ENCODE measurements around the gene BCL7C. TPM values are rescaled to one million over a fixed set of nuclear protein-coding genes. Genes with fewer than 3 reads are reported as not detected.

BCL7C gene
- total and polyA plus RNA-seq, 2 of the 13 experiments (the other 11 are each of a cell fraction or from before 2014, with no cell fraction given), result 17.7 to 33.8 TPM

DNA sequence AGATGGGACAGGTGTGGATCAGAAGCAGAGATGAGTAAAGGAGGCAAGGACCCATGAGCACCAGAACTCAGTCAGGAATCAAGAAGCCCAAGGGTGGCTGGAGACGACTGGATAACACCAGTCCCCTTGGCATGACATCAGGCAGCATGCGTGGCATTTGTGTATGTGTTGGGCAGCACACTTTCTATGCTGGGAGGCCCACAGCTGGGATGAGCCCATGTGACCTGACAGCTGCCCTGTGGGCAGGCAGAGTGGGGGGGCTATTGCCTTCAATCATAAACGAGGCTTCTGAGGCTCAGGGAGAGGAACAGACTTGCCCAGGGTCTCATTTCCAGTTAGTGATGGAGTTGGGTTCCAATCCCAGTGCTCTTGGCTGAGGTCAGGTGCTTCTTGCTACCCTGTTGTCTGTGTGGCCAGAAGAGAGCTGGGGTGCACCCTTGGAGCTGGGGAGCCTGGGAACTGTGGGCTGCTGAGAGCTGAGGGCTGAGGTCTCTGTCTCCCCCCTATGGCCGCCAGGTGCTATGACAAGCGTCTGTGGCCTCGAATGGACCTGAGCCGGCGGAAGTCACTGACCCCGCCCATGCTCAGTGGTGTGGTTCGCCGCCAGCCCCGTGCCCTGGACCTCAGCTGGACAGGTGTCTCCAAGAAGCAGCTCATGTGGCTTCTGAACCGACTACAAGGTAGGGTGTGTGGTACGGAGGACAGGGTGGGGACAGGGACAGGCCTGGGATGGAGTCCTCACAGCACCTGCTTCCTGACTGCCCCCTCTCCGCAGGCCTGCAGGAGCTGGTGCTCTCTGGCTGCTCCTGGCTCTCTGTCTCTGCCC lies 47.9 kb upstream of the BCL7C start (continued):
- TF ChIP-seq PHF20 (CRISPR knock-in tag; IDR thresholded peaks at IDR 0.05), result no peak
- TF ChIP-seq, protein P1, sequence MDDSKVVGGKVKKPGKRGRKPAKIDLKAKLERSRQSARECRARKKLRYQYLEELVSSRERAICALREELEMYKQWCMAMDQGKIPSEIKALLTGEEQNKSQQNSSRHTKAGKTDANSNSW (CRISPR knock-in tag; IDR thresholded peaks at IDR 0.05; ENCODE audit: borderline replicate concordance), result no peak
- TF ChIP-seq, protein P2, sequence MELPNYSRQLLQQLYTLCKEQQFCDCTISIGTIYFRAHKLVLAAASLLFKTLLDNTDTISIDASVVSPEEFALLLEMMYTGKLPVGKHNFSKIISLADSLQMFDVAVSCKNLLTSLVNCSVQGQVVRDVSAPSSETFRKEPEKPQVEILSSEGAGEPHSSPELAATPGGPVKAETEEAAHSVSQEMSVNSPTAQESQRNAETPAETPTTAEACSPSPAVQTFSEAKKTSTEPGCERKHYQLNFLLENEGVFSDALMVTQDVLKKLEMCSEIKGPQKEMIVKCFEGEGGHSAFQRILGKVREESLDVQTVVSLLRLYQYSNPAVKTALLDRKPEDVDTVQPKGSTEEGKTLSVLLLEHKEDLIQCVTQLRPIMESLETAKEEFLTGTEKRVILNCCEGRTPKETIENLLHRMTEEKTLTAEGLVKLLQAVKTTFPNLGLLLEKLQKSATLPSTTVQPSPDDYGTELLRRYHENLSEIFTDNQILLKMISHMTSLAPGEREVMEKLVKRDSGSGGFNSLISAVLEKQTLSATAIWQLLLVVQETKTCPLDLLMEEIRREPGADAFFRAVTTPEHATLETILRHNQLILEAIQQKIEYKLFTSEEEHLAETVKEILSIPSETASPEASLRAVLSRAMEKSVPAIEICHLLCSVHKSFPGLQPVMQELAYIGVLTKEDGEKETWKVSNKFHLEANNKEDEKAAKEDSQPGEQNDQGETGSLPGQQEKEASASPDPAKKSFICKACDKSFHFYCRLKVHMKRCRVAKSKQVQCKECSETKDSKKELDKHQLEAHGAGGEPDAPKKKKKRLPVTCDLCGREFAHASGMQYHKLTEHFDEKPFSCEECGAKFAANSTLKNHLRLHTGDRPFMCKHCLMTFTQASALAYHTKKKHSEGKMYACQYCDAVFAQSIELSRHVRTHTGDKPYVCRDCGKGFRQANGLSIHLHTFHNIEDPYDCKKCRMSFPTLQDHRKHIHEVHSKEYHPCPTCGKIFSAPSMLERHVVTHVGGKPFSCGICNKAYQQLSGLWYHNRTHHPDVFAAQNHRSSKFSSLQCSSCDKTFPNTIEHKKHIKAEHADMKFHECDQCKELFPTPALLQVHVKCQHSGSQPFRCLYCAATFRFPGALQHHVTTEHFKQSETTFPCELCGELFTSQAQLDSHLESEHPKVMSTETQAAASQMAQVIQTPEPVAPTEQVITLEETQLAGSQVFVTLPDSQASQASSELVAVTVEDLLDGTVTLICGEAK (IDR thresholded peaks at IDR 0.05), result no peak
- TF ChIP-seq, protein P2 (CRISPR knock-in tag; IDR thresholded peaks at IDR 0.05), result no peak
- TF ChIP-seq, protein P3, sequence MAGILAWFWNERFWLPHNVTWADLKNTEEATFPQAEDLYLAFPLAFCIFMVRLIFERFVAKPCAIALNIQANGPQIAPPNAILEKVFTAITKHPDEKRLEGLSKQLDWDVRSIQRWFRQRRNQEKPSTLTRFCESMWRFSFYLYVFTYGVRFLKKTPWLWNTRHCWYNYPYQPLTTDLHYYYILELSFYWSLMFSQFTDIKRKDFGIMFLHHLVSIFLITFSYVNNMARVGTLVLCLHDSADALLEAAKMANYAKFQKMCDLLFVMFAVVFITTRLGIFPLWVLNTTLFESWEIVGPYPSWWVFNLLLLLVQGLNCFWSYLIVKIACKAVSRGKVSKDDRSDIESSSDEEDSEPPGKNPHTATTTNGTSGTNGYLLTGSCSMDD (CRISPR knock-in tag; IDR thresholded peaks at IDR 0.05), result no peak
- TF ChIP-seq ZBTB7A (CRISPR knock-in tag; IDR thresholded peaks at IDR 0.05), result no peak
- no peak for TF ChIP-seq NR2F6 (IDR thresholded peaks at IDR 0.05)
- TF ChIP-seq NR2F6 (CRISPR knock-in tag; IDR thresholded peaks at IDR 0.05), result no peak
- peak; percentile 73; the same call in 1 of the 2 replicates for TF ChIP-seq MTA1 (CRISPR knock-in tag; IDR thresholded peaks at IDR 0.05; ENCODE audit: borderline replicate concordance)
- TF ChIP-seq ZNF878 (CRISPR knock-in tag; IDR thresholded peaks at IDR 0.05), result no peak
- no peak for TF ChIP-seq ZNF207 (IDR thresholded peaks at IDR 0.05; ENCODE audit: borderline replicate concordance)
- TF ChIP-seq ARNT (IDR thresholded peaks at IDR 0.05), result no peak
- TF ChIP-seq KLF15 (CRISPR knock-in tag; IDR thresholded peaks at IDR 0.05; ENCODE audit: borderline replicate concordance), result no peak
- TF ChIP-seq, protein P4, sequence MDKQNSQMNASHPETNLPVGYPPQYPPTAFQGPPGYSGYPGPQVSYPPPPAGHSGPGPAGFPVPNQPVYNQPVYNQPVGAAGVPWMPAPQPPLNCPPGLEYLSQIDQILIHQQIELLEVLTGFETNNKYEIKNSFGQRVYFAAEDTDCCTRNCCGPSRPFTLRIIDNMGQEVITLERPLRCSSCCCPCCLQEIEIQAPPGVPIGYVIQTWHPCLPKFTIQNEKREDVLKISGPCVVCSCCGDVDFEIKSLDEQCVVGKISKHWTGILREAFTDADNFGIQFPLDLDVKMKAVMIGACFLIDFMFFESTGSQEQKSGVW (CRISPR knock-in tag; IDR thresholded peaks at IDR 0.05; ENCODE audit: borderline replicate concordance), result no peak
- TF ChIP-seq, protein P5, sequence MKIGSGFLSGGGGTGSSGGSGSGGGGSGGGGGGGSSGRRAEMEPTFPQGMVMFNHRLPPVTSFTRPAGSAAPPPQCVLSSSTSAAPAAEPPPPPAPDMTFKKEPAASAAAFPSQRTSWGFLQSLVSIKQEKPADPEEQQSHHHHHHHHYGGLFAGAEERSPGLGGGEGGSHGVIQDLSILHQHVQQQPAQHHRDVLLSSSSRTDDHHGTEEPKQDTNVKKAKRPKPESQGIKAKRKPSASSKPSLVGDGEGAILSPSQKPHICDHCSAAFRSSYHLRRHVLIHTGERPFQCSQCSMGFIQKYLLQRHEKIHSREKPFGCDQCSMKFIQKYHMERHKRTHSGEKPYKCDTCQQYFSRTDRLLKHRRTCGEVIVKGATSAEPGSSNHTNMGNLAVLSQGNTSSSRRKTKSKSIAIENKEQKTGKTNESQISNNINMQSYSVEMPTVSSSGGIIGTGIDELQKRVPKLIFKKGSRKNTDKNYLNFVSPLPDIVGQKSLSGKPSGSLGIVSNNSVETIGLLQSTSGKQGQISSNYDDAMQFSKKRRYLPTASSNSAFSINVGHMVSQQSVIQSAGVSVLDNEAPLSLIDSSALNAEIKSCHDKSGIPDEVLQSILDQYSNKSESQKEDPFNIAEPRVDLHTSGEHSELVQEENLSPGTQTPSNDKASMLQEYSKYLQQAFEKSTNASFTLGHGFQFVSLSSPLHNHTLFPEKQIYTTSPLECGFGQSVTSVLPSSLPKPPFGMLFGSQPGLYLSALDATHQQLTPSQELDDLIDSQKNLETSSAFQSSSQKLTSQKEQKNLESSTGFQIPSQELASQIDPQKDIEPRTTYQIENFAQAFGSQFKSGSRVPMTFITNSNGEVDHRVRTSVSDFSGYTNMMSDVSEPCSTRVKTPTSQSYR (CRISPR knock-in tag; IDR thresholded peaks at IDR 0.05; ENCODE audit: borderline replicate concordance), result no peak

All from HepG2 (cell line).